ENCODE results near the gene SPINK5. TPM values are rescaled to one million over a fixed set of nuclear protein-coding genes. Genes with fewer than 3 reads are reported as not detected.

SPINK5 gene
- total RNA-seq, 1 experiment from 2014 or later, result 5.9 TPM

- CTCF ChIA-PET, result no interaction called here
- ATAC-seq, result no peak
- H3K27me3 Mint-ChIP-seq (ENCODE audit: low read depth), result no peaks in the 10 kb centered on the region
- TF ChIP-seq ZNF423 (CRISPR knock-in tag; IDR thresholded peaks at IDR 0.05), result no peak
- H3K9me3 Mint-ChIP-seq, result no peaks in the 10 kb centered on the region; the same call in 1 of the 2 replicates
- no peaks in the 10 kb centered on the region; the same call in 1 of the 2 replicates for H3K36me3 Mint-ChIP-seq
- no peak for DNase-seq (ENCODE audit: low spot score)
- H3K4me3 Mint-ChIP-seq, result no peak overlapping the region
- H3K4me1 Mint-ChIP-seq, result peaks cover 3% of the 10 kb centered on the region; the same call in 1 of the 2 replicates
- POLR2A ChIA-PET, result no interaction called here
- no peak overlapping the region for H3K27ac Mint-ChIP-seq
These were observed 21.5 kb downstream of the SPINK5 start for GRCh38 chr5:148085310-148085709.

- no peaks in the 10 kb centered on the region; the same call in 1 of the 2 replicates for H3K9me3 Mint-ChIP-seq
- H3K4me3 Mint-ChIP-seq, result no peak overlapping the region
- DNase-seq (ENCODE audit: low spot score) (no peak), ATAC-seq (no peak)
- ChIA-PET CTCF (no interaction called here), POLR2A (no interaction called here)
- no peaks in the 10 kb centered on the region for H3K27me3 Mint-ChIP-seq (ENCODE audit: low read depth)
- TF ChIP-seq AR (CRISPR knock-in tag; IDR thresholded peaks at IDR 0.05) (no peak), NFYB (CRISPR knock-in tag; conservative IDR thresholded peaks at IDR 0.05; ENCODE audit: low read depth) (no peak), ESRRA (CRISPR knock-in tag; IDR thresholded peaks at IDR 0.05; ENCODE audit: borderline replicate concordance) (no peak), ZNF232 (CRISPR knock-in tag; IDR thresholded peaks at IDR 0.05) (no peak), ZNF219 (CRISPR knock-in tag; IDR thresholded peaks at IDR 0.05; ENCODE audit: borderline replicate concordance) (no peak), ZNF263 (CRISPR knock-in tag; IDR thresholded peaks at IDR 0.05; ENCODE audit: low read depth) (no peak), HMGXB4 (CRISPR knock-in tag; IDR thresholded peaks at IDR 0.05) (no peak), SP1 (CRISPR knock-in tag; conservative IDR thresholded peaks at IDR 0.05) (no peak), ZBTB21 (CRISPR knock-in tag; IDR thresholded peaks at IDR 0.05; ENCODE audit: borderline replicate concordance) (no peak), ELF4 (CRISPR knock-in tag; IDR thresholded peaks at IDR 0.05; ENCODE audit: low read depth) (no peak), TEAD4 (CRISPR knock-in tag; IDR thresholded peaks at IDR 0.05) (no peak)
- no peak overlapping the region for H3K27ac Mint-ChIP-seq
- H3K4me1 Mint-ChIP-seq, result peaks cover 4% of the 10 kb centered on the region; the same call in 1 of the 2 replicates
- no peaks in the 10 kb centered on the region; the same call in 1 of the 2 replicates for H3K36me3 Mint-ChIP-seq
These were observed 22.4 kb downstream of the SPINK5 start for GRCh38 chr5:148085977-148086705.

- ChIA-PET CTCF (interaction anchor here (0.8 to 1.2 kb wide), 2 partner anchors 94 to 203 kb away, joined by 3 to 4 read pairs; no protein-coding TSS in a partner anchor), POLR2A (interaction anchor here (0.6 kb wide), 1 partner anchor 308 kb away, joined by 3 read pairs; no protein-coding TSS in a partner anchor)
- Mint-ChIP-seq H3K36me3 (no peaks in the 10 kb centered on the region; the same call in 1 of the 2 replicates), H3K4me1 (peaks cover 4% of the 10 kb centered on the region; the same call in 1 of the 2 replicates), H3K9me3 (no peaks in the 10 kb centered on the region), H3K27me3 (ENCODE audit: low read depth) (no peaks in the 10 kb centered on the region), H3K4me3 (no peak overlapping the region), H3K27ac (no peak overlapping the region)
- no peak for DNase-seq (ENCODE audit: low spot score)
- TF ChIP-seq ZNF232 (CRISPR knock-in tag; IDR thresholded peaks at IDR 0.05) (no peak), FOXP4 (CRISPR knock-in tag; IDR thresholded peaks at IDR 0.05) (no peak), SMAD4 (CRISPR knock-in tag; IDR thresholded peaks at IDR 0.05) (no peak), NR3C1 (CRISPR knock-in tag; conservative IDR thresholded peaks at IDR 0.05; ENCODE audit: low read depth) (no peak), CREM (CRISPR knock-in tag; IDR thresholded peaks at IDR 0.05) (no peak), AFF4 (CRISPR knock-in tag; IDR thresholded peaks at IDR 0.05; ENCODE audit: borderline replicate concordance) (no peak), ZBTB21 (CRISPR knock-in tag; IDR thresholded peaks at IDR 0.05; ENCODE audit: borderline replicate concordance) (no peak), ATF1 (CRISPR knock-in tag; IDR thresholded peaks at IDR 0.05) (no peak)
- no peak for ATAC-seq
These were observed 26.5 kb downstream of the SPINK5 start for GRCh38 chr5:148090146-148090772.

Data from WTC11 (cell line).